GM18867 (cell line): ENCODE measurements around the gene PPP4R3A.
"Not testable (repeated sequence)": the region's sequence is repeated elsewhere in the genome, so short reads cannot be mapped to it uniquely, and the experiment has no call there.

ENCODE experiments used
- ATAC-seq: cut with Tn5 transposase; IDR thresholded peaks from one replicate; pipeline ENCODE4 v1.9.1; 2021; ENCODE audit warnings: mild to moderate bottlenecking, moderate library complexity; ENCODE audit not compliant: unreplicated experiment

PPP4R3A gene

GRCh38 chr14:91506226-91506625 lies 3.9 kb downstream of the PPP4R3A start:
- ATAC-seq: no peak

- ATAC-seq: no peak
Measured at GRCh38 chr14:91503000-91503504, 7.1 kb downstream of the PPP4R3A start.

DNA sequence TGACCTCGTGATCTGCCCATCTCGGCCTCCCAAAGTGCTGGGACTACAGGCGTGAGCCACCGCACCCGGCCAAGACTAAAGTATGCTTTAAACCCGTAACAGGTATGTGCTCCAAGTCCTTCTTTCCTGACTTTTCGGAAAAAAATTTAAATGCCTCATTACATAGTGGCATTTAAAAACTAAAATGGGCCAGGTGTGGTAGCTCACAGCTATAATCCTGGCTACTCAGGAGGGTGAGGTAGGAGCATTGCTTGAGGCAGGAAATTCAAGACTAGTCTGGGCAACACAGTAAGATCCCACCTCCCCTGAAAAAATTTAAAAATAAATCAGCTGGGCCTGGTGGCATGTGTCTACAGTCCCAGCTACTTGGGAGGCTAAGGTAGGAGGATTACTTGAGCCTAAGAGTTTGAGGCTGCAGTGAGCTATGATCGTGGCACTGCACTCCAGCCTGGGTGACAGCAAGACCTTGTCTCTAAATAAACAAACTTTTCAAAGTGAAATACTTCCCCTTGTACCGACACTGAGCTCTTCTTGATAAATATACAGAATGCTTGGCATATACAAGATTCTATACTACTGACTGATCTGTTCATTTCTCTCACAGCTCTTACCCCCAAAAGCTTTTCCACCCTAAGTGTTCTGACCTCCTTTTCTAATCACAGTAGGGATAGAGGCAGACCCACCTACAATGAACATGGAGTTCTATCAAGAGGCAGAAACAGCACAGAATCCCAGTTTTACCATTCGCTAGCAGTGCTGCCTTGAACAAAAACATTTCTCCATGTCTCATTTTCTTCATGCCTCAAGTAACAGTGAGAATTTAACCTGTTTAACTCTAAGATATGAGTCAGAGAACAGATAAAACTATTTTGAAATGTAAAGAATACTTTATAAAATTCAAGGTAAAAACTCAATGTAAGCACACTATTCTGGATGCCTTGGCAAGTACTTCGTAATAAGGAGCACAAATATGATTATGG lies 7.9 kb downstream of the PPP4R3A start:
- ATAC-seq: no peak

- no peak for ATAC-seq
Measured at GRCh38 chr14:91501348-91501747, 8.8 kb downstream of the PPP4R3A start.

DNA sequence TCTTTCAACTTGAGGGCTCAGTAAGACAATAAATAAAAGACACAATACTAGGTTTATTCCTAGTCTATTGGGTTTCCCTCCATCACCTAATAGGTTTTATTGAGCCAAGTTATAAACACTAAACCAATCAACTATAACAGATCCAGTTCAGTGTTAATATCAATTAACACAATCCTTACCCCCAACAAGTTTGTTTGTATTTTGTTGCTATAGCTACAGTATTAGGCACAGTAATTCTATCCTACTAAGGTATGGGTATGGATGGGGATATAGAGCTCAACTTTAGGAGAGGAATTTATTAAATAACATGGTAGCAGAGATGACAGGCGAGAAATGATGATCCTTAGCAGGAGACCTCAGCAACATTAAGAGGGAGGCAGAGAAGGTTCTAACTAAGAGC lies 13.3 kb downstream of the PPP4R3A start:
- ATAC-seq: no peak

DNA sequence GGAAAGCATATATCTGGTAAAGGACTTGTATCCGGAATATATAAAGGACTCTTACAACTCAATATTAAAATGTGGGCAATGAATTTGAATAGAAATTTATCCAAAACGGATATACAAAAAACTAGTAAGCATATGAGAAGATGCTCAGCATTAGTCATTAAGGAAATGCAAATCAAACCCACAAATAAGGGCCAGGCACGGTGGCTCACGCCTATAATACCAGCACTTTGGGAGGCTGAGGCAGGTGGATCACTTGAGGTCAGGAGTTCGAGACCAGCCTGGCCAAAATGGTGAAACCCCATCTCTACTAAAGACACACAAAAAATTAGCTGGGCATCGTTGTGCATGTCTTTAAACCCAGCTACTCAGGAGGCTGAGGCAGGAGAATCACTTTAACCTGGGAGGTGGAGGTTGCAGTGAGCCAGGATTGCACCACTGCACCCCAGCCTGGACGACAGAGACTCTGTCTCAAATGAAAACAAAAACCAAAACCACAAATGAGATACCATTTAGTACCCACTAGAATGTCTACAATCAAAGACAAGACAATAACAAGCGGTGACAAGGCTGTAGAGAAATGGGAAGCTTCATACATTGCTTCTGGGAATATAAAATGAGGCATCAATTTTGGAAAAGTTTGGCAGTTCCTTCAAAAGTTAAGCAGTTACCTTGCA lies 15.6 kb downstream of the PPP4R3A start:
- not testable (repeated sequence) for ATAC-seq

DNA sequence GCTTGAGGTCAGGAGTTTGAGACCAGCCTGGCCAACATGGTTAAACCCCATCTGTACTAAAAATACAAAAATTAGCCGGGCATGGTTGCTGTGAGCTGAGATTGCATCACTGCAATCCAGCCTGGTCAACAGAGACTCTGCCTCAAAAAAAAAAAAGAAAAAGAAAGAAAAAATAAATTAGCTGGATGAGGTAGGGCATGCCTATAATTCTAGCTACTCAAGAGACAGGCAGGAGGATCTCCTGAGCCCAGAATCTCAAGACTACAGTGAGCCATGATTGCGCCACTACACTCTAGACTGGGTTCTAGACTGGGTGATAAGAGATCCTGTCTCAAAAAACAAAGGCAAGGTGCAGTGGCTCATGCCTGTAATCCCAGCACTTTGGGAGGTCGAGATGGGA lies 16.9 kb downstream of the PPP4R3A start:
- no peak for ATAC-seq

- ATAC-seq: no peak
Measured at GRCh38 chr14:91484744-91485143, 25.4 kb downstream of the PPP4R3A start.

GRCh38 chr14:91484186-91484585 lies 25.9 kb downstream of the PPP4R3A start:
- ATAC-seq: no peak

GRCh38 chr14:91482263-91483013 lies 27.7 kb downstream of the PPP4R3A start:
- no peak for ATAC-seq

DNA sequence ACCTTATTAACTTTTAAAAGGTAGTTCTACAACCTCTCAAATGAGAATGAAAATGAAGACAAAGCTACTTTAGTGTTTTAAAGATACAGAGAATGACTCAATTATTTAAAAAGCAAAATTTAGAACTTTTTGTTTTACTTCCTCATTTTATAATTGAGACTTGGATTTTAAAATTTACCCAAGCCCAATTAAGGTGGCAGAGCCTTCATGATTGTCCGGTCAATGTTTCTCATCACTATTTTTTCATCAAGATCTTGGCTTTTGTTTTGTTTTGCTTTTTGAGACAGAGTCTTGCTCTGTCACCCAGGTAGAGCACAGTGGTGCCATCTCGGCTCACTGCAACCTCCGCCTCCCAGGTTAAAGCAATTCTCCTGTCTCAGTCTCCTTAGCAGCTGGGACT lies 32.7 kb downstream of the PPP4R3A start:
- ATAC-seq: no peak

GRCh38 chr14:91473046-91473445 lies 37.1 kb downstream of the PPP4R3A start:
- ATAC-seq: no peak

- no peak for ATAC-seq
Measured at GRCh38 chr14:91470216-91470615, 39.9 kb downstream of the PPP4R3A start.

DNA sequence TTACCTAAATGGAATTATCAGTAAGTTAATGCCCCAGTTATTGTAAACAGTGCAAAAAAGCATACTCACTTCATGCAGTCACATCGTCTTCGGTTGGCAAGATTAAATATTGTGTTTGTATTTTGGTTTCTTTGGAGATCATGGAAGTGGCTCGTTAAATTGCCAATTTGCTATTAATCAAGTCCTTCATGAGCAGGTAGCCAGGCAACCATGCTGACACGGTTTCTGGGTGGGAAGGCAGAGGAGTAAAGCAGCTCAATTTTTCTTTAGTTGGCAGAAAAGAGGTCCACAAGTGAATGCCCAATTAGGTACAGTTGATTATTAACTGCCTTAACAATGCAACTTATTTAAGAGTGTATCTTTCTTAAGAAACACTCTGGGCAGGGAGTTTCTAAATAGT lies 43.9 kb downstream of the PPP4R3A start:
- no peak for ATAC-seq

DNA sequence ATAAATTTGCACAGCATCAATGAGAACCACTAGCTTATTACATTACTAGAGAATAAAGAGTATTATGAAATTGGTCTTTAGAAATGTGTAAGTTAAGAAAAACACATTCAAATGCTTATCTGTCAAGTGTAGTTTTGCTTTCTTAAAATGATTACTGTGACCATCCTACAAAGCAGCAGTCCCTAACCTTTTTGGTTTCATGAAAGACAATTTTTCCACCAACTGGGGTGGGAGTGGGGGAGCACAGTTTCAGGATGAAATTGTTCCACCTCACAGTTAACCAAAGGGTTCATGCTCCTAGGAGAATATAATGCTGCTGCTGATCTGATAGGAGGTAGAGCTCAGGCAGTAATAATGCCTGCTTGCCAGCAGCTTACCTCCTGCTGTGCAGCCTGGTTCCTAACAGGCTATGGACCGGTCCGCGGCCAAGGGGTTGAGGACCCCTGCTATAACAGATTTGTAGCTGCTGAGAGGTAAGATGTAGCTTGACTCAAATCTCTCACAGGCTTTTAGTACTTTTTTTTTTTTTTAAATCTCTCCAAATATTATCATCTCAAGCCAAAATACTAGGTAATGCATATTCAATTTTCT lies 45.4 kb downstream of the PPP4R3A start:
- ATAC-seq: no peak

DNA sequence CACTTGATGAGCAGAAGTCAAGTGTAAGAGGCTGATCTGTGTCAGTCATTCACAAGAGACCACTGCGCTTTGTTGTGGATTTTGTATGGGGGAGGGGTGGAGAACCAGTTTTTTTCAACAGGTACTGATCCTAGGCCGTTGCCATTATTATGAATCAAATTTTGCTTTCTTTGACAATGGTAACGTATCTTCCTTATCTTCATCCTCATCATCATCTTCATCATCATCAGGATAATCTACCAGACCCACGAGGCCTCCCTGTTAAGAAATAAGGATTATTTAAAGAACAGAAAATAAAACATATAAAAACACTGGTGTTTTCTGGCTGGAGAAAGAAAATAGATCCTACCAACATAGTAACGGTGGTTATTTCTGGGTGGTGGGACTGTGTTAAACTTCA lies 51.5 kb downstream of the PPP4R3A start:
- ATAC-seq: no peak

- no peak for ATAC-seq
Measured at GRCh38 chr14:91456283-91456682, 53.8 kb downstream of the PPP4R3A start.

DNA sequence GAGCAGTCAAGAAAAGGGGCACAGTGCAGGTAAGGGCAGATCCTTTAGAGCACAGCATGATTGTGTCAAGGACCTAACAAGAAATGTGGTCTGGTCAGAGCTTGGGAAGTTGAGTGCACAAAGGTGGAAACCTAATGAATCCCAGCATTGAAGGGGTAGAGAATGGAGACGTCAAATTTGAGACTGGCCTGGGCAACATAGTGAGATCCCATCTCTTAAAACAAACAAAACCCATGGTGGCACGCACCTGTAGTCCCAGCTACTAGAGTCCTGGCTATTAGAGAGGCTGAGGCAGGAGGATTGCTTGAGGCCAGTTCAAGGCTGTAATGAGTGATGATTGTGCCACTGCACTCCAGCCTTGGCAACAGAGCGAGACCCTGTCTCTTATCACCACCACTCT lies 55.5 kb downstream of the PPP4R3A start:
- ATAC-seq: no peak

DNA sequence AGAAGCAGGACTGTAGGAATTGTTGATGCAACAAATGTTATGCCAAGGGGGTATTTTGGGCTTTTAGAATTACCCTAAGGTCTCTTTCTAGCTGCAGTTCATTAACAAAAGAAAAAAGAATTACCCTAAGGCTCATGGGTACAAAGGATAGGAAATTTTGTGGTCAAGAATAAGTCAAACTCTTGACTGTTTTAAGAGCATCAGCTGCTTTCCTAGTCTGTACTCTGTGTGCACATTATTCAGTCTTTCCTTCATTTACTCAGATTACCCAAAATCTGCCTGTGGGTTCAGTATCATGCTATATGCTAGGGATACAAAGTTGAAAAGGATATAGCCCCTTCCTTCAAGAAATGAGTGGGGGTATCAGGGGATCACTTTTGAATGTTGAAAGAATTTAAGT lies 56.0 kb downstream of the PPP4R3A start:
- no peak for ATAC-seq

DNA sequence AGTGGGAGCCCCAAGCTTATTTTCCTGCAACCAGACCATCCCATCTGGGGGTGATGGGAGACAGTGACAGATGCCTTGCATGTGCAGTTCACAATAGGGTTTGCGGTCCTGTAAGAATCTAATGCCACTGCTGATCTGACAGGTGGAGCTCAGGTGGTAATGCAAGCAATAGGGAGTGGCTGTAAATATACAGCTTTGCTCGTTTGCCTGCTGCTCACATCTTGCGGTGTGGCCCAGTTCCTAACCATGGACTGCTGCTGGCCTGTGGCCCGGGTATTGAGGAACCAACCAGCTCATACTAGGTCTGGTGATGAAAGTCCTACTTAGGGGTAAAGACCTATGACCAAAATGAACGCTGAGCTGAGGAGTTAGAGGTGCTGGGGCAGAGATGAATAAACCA lies 56.4 kb downstream of the PPP4R3A start:
- ATAC-seq: no peak
